ENCODE measurements around the gene ACADS. TPM values are rescaled to one million over a fixed set of nuclear protein-coding genes. Genes with fewer than 3 reads are reported as not detected.

ACADS gene
- total and polyA plus RNA-seq, 9 of the 15 experiments (the other 6 are each of a cell fraction or from before 2014, with no cell fraction given) = 0.06 to 20.3 (median 8.8) TPM

DNA sequence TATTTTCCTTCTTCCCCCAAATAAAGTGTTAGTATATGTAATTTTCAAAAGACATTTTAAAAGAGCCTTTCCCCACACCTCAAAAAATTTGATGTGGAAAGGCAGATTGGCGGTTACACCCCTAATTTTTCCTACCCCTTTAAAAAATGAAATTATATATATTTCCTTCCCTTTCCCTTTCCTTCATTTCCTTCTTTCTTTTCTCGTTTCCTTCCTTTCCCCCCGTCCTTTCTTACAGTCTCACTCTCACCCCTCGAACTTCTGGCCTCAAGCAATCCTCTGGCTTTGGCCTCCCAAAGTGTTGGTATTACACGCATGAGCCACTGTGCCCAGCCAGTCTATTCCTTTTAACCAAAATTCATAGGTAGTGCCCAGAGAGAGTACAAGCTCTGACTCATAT lies 19.6 kb upstream of the ACADS start (continued):
- TF ChIP-seq, protein P1, sequence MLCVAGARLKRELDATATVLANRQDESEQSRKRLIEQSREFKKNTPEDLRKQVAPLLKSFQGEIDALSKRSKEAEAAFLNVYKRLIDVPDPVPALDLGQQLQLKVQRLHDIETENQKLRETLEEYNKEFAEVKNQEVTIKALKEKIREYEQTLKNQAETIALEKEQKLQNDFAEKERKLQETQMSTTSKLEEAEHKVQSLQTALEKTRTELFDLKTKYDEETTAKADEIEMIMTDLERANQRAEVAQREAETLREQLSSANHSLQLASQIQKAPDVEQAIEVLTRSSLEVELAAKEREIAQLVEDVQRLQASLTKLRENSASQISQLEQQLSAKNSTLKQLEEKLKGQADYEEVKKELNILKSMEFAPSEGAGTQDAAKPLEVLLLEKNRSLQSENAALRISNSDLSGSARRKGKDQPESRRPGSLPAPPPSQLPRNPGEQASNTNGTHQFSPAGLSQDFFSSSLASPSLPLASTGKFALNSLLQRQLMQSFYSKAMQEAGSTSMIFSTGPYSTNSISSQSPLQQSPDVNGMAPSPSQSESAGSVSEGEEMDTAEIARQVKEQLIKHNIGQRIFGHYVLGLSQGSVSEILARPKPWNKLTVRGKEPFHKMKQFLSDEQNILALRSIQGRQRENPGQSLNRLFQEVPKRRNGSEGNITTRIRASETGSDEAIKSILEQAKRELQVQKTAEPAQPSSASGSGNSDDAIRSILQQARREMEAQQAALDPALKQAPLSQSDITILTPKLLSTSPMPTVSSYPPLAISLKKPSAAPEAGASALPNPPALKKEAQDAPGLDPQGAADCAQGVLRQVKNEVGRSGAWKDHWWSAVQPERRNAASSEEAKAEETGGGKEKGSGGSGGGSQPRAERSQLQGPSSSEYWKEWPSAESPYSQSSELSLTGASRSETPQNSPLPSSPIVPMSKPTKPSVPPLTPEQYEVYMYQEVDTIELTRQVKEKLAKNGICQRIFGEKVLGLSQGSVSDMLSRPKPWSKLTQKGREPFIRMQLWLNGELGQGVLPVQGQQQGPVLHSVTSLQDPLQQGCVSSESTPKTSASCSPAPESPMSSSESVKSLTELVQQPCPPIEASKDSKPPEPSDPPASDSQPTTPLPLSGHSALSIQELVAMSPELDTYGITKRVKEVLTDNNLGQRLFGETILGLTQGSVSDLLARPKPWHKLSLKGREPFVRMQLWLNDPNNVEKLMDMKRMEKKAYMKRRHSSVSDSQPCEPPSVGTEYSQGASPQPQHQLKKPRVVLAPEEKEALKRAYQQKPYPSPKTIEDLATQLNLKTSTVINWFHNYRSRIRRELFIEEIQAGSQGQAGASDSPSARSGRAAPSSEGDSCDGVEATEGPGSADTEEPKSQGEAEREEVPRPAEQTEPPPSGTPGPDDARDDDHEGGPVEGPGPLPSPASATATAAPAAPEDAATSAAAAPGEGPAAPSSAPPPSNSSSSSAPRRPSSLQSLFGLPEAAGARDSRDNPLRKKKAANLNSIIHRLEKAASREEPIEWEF (CRISPR knock-in tag; IDR thresholded peaks at IDR 0.05) = no peak
- TF ChIP-seq CCAR2 (IDR thresholded peaks at IDR 0.05; ENCODE audit: low read depth, low read length) (no peak), TSC22D4 (tag; IDR thresholded peaks at IDR 0.05) (no peak), MTF1 (CRISPR knock-in tag; IDR thresholded peaks at IDR 0.05; ENCODE audit: borderline replicate concordance) (no peak), SMARCB1 (IDR thresholded peaks at IDR 0.05; ENCODE audit: insufficient read length, low read depth) (no peak), PTTG1 (tag; IDR thresholded peaks at IDR 0.05; ENCODE audit: low read depth) (no peak), TCF3 (CRISPR knock-in tag; IDR thresholded peaks at IDR 0.05) (no peak)
- TF ChIP-seq, protein P2, sequence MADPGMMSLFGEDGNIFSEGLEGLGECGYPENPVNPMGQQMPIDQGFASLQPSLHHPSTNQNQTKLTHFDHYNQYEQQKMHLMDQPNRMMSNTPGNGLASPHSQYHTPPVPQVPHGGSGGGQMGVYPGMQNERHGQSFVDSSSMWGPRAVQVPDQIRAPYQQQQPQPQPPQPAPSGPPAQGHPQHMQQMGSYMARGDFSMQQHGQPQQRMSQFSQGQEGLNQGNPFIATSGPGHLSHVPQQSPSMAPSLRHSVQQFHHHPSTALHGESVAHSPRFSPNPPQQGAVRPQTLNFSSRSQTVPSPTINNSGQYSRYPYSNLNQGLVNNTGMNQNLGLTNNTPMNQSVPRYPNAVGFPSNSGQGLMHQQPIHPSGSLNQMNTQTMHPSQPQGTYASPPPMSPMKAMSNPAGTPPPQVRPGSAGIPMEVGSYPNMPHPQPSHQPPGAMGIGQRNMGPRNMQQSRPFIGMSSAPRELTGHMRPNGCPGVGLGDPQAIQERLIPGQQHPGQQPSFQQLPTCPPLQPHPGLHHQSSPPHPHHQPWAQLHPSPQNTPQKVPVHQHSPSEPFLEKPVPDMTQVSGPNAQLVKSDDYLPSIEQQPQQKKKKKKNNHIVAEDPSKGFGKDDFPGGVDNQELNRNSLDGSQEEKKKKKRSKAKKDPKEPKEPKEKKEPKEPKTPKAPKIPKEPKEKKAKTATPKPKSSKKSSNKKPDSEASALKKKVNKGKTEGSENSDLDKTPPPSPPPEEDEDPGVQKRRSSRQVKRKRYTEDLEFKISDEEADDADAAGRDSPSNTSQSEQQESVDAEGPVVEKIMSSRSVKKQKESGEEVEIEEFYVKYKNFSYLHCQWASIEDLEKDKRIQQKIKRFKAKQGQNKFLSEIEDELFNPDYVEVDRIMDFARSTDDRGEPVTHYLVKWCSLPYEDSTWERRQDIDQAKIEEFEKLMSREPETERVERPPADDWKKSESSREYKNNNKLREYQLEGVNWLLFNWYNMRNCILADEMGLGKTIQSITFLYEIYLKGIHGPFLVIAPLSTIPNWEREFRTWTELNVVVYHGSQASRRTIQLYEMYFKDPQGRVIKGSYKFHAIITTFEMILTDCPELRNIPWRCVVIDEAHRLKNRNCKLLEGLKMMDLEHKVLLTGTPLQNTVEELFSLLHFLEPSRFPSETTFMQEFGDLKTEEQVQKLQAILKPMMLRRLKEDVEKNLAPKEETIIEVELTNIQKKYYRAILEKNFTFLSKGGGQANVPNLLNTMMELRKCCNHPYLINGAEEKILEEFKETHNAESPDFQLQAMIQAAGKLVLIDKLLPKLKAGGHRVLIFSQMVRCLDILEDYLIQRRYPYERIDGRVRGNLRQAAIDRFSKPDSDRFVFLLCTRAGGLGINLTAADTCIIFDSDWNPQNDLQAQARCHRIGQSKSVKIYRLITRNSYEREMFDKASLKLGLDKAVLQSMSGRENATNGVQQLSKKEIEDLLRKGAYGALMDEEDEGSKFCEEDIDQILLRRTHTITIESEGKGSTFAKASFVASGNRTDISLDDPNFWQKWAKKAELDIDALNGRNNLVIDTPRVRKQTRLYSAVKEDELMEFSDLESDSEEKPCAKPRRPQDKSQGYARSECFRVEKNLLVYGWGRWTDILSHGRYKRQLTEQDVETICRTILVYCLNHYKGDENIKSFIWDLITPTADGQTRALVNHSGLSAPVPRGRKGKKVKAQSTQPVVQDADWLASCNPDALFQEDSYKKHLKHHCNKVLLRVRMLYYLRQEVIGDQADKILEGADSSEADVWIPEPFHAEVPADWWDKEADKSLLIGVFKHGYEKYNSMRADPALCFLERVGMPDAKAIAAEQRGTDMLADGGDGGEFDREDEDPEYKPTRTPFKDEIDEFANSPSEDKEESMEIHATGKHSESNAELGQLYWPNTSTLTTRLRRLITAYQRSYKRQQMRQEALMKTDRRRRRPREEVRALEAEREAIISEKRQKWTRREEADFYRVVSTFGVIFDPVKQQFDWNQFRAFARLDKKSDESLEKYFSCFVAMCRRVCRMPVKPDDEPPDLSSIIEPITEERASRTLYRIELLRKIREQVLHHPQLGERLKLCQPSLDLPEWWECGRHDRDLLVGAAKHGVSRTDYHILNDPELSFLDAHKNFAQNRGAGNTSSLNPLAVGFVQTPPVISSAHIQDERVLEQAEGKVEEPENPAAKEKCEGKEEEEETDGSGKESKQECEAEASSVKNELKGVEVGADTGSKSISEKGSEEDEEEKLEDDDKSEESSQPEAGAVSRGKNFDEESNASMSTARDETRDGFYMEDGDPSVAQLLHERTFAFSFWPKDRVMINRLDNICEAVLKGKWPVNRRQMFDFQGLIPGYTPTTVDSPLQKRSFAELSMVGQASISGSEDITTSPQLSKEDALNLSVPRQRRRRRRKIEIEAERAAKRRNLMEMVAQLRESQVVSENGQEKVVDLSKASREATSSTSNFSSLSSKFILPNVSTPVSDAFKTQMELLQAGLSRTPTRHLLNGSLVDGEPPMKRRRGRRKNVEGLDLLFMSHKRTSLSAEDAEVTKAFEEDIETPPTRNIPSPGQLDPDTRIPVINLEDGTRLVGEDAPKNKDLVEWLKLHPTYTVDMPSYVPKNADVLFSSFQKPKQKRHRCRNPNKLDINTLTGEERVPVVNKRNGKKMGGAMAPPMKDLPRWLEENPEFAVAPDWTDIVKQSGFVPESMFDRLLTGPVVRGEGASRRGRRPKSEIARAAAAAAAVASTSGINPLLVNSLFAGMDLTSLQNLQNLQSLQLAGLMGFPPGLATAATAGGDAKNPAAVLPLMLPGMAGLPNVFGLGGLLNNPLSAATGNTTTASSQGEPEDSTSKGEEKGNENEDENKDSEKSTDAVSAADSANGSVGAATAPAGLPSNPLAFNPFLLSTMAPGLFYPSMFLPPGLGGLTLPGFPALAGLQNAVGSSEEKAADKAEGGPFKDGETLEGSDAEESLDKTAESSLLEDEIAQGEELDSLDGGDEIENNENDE (IDR thresholded peaks at IDR 0.05; ENCODE audit: low read depth, low read length) = no peak

Measured in K562 (cell line).